GM12878 (cell line): ENCODE results near the gene MLKL. TPM values are rescaled to one million over a fixed set of nuclear protein-coding genes. Genes with fewer than 3 reads are reported as not detected.

Source experiments
- ATAC-seq: fragments of 200-7000 bp; cut with Tn5 transposase; 3 replicates; pipeline ENCODE4 v1.9.1; 2020; ENCODE audit warnings: mild to moderate bottlenecking, moderate library complexity
- BruUV-seq: library from RNA; stranded (reverse); fragments of 400-500 nt; replicated peaks from 2 replicates; lab custom pipeline; 2021; lab: Mats Ljungman, UMichigan
- CTCF ChIA-PET: fragments of 300-600 bp; sonication (Branson Sonifier 250); formaldehyde crosslinking; extraction: SDS; loops from one replicate; lab custom pipeline; 2021; ENCODE audit warnings: inconsistent platforms; lab: Yijun Ruan, JAX
- POLR2A ChIA-PET: fragments of 350-600 bp; formaldehyde crosslinking; extraction: SDS; loops from one replicate; lab custom pipeline; 2021; ENCODE audit warnings: inconsistent platforms; lab: Charles Lee
- RAD21 ChIA-PET: fragments of 300-600 bp; sonication (Branson Sonifier 250); formaldehyde crosslinking; loops from one replicate; lab custom pipeline; 2023; ENCODE audit warnings: antibody characterized with exemption; ENCODE audit not compliant: unreplicated experiment; lab: Charles Lee
- SMC1A ChIA-PET: fragments of 300-600 bp; sonication (Branson Sonifier 250); formaldehyde crosslinking; loops from one replicate; lab custom pipeline; 2023; ENCODE audit not compliant: unreplicated experiment, uncharacterized antibody; lab: Charles Lee
- DNase-seq: peaks from one replicate; pipeline ENCODE4 v3.0.0-alpha.2; 2011; ENCODE audit warnings: low read depth, low spot score
- FAIRE-seq: peaks from 3 replicates; lab custom pipeline; 2011; peaks lifted over from hg19 to GRCh38; lab: Jason Lieb, UNC
- H2AFZ ChIP-seq: 2 replicates; pipeline ENCODE4 v1.6.0; 2011; ENCODE audit warnings: low read depth, low read length, control low read depth; ENCODE audit not compliant: control insufficient read depth
- H3K27ac ChIP-seq: 2 replicates; pipeline ENCODE4 v1.5.1; 2011; ENCODE audit warnings: control low read depth; ENCODE audit not compliant: control insufficient read depth, insufficient read depth
- H3K27me3 ChIP-seq, 2 experiments: replicated peaks in 1 of 2; 2 replicates each; pipeline versions ENCODE4 v1.6.0 to v1.6.1; 2011; ENCODE audit warnings: low read length in 1 of 2; ENCODE audit not compliant: control insufficient read depth in 2 of 2, insufficient read depth in 2 of 2
- H3K36me3 ChIP-seq, 2 experiments: 2 replicates each; pipeline ENCODE4 v1.5.1; 2011; ENCODE audit warnings: low read length in 1 of 2; ENCODE audit not compliant: control insufficient read depth in 2 of 2, insufficient read depth in 2 of 2
- H3K4me1 ChIP-seq: 2 replicates; pipeline ENCODE4 v1.6.1; 2011; ENCODE audit warnings: mild to moderate bottlenecking, low read length, moderate library complexity, mixed read lengths; ENCODE audit not compliant: control insufficient read depth, insufficient read depth
- H3K4me2 ChIP-seq: 2 replicates; pipeline ENCODE4 v1.6.0; 2011; ENCODE audit warnings: control low read depth; ENCODE audit not compliant: control insufficient read depth, insufficient read depth
- H3K4me3 ChIP-seq: fragments of 200-600 bp; sonication (generic); 2 replicates; pipeline ENCODE4 v1.5.1; 2016
- H3K79me2 ChIP-seq: 2 replicates; pipeline ENCODE4 v1.6.0; 2011; ENCODE audit warnings: low read length; ENCODE audit not compliant: control insufficient read depth, insufficient read depth
- H3K9ac ChIP-seq: 2 replicates; pipeline ENCODE4 v1.8.0; 2011; ENCODE audit warnings: low read length, control low read depth, mixed read lengths; ENCODE audit not compliant: control insufficient read depth, insufficient read depth
- H3K9me3 ChIP-seq: replicated peaks from 3 replicates; pipeline ENCODE4 v1.5.1; 2011; ENCODE audit warnings: mild to moderate bottlenecking, low read length; ENCODE audit not compliant: control insufficient read depth, insufficient read depth
- H4K20me1 ChIP-seq: 2 replicates; pipeline ENCODE4 v1.6.0; 2011; ENCODE audit not compliant: control insufficient read depth, insufficient read depth
- ATF2 ChIP-seq: IDR thresholded peaks from 2 replicates; pipeline ENCODE4 v1.6.1; 2012; ENCODE audit warnings: low read length, inconsistent platforms
- CBX5 ChIP-seq: sonication (generic); IDR thresholded peaks from 2 replicates; pipeline ENCODE4 v1.6.1; 2016; ENCODE audit warnings: low read depth, moderate library complexity, mild to moderate bottlenecking, inconsistent platforms
- CEBPB ChIP-seq, 2 experiments: fragments of 150-350 bp in 1 of 2; IDR thresholded peaks; 2 replicates each; pipeline ENCODE4 v1.6.1; 2012 to 2014; ENCODE audit warnings: low read depth in 2 of 2, low read length in 2 of 2, borderline replicate concordance in 1 of 2, inconsistent platforms in 1 of 2
- EZH2 ChIP-seq: IDR thresholded peaks from 2 replicates; pipeline ENCODE4 v1.6.1; 2012; ENCODE audit warnings: low read depth, mild to moderate bottlenecking, control low read depth, inconsistent platforms, low read length, borderline replicate concordance; ENCODE audit not compliant: control insufficient read depth
- RB1 ChIP-seq: fragments of 450-650 bp; formaldehyde crosslinking; IDR thresholded peaks from 2 replicates; pipeline ENCODE4 v1.6.1; 2017; ENCODE audit warnings: mild to moderate bottlenecking, borderline replicate concordance
- REST ChIP-seq: IDR thresholded peaks from 2 replicates; pipeline ENCODE4 v1.6.1; 2012; ENCODE audit warnings: mild to moderate bottlenecking, low read depth, low read length
- TCF7 ChIP-seq: IDR thresholded peaks from 2 replicates; pipeline ENCODE4 v1.6.1; 2014; ENCODE audit warnings: antibody characterized with exemption, borderline replicate concordance
- WGBS: methylation state at CpG from one replicate; pipeline ENCODE4 v1.1.6; 2016; ENCODE audit warnings: low lambda C conversion rate; ENCODE audit not compliant: insufficient replicate concordance, insufficient coverage; ENCODE audit errors: missing lambda C conversion rate; 5-methylcytosine and 5-hydroxymethylcytosine counted together
- in situ Hi-C: fragments of 300-500 bp; cut with MboI; formaldehyde crosslinking; loops from 9 replicates; pipeline ENCODE4 v1.14.3; 2018; ENCODE audit warnings: mixed read lengths
- intact Hi-C: fragments of 100-400 bp; cut with micrococcal nuclease; formaldehyde crosslinking; loops from one replicate; pipeline ENCODE4 v1.14.2; 2022; ENCODE audit not compliant: unreplicated experiment
- polyA plus RNA-seq, 11 experiments: library from polyadenylated mRNA; depleted of rRNA in 4 of 11; unstranded in 6 of 11; stranded (reverse) in 5 of 11; fragments of >200 nt; fragmentation: Nextera tagmentation in 4 of 11; fragmentation: Illumina TruSeq in 1 of 11; extraction: Ambion mirVana in 4 of 11; extraction: Trizol in 1 of 11; gene quantifications; 1 replicate in 1 of 11; 2 replicates in 10 of 11; pipeline versions ENCODE4 v1.2.1 to v1.2.3, GENCODE V29; 2011 to 2016; ENCODE audit warnings: inconsistent platforms in 2 of 11, missing spikeins in 2 of 11, low read depth in 1 of 11
- total RNA-seq, 4 experiments: library from RNA; depleted of rRNA in 3 of 4; stranded (reverse); fragments of >200 nt in 3 of 4; fragmentation: Illumina TruSeq in 1 of 4; extraction: Trizol in 1 of 4; gene quantifications; 2 replicates each; pipeline versions ENCODE4 v1.2.1 to v1.2.3, GENCODE V29; 2013 to 2021
- TF ChIP-seq, protein P1 (sequence below): fragments of 450-650 bp; formaldehyde crosslinking; IDR thresholded peaks from 2 replicates; pipeline ENCODE4 v1.5.0; 2022; ENCODE audit warnings: mild to moderate bottlenecking, missing genetic modification characterization

The MLKL gene
- total and polyA plus RNA-seq, 10 of the 15 experiments (the other 5 are each of a cell fraction or from before 2014, with no cell fraction given) = 3.8 to 14.5 (median 11.2) TPM

GRCh38 chr16:74622005-74622404, 78.7 kb downstream of the MLKL start:
- in situ Hi-C loops = loop anchor here (10.0 kb wide), 1 partner anchor 307 kb away; no protein-coding TSS in a partner anchor
- TF ChIP-seq EZH2 (no peak), CBX5 (no peak), REST (no peak), ATF2 (no peak), CEBPB (IDR thresholded peaks at IDR 0.05; ENCODE audit: borderline replicate concordance in 1 of 2, low read depth in 2 of 2, low read length in 2 of 2) (no peak), RB1 (no peak), TCF7 (no peak)
- TF ChIP-seq, protein P1, sequence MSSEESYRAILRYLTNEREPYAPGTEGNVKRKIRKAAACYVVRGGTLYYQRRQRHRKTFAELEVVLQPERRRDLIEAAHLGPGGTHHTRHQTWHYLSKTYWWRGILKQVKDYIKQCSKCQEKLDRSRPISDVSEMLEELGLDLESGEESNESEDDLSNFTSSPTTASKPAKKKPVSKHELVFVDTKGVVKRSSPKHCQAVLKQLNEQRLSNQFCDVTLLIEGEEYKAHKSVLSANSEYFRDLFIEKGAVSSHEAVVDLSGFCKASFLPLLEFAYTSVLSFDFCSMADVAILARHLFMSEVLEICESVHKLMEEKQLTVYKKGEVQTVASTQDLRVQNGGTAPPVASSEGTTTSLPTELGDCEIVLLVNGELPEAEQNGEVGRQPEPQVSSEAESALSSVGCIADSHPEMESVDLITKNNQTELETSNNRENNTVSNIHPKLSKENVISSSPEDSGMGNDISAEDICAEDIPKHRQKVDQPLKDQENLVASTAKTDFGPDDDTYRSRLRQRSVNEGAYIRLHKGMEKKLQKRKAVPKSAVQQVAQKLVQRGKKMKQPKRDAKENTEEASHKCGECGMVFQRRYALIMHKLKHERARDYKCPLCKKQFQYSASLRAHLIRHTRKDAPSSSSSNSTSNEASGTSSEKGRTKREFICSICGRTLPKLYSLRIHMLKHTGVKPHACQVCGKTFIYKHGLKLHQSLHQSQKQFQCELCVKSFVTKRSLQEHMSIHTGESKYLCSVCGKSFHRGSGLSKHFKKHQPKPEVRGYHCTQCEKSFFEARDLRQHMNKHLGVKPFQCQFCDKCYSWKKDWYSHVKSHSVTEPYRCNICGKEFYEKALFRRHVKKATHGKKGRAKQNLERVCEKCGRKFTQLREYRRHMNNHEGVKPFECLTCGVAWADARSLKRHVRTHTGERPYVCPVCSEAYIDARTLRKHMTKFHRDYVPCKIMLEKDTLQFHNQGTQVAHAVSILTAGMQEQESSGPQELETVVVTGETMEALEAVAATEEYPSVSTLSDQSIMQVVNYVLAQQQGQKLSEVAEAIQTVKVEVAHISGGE (CRISPR knock-in tag) = no peak
- TF ChIP-seq, all 136 proteins: peak for 0
- Histone ChIP-seq H2AFZ (no peak overlapping the region), H3K9me3 (no peaks in the 10 kb centered on the region), H3K27ac (no peak overlapping the region), H3K79me2 (no peaks in the 10 kb centered on the region), H4K20me1 (no peaks in the 10 kb centered on the region; the same call in 1 of the 2 replicates), H3K4me1 (0 out of 2 replicates have a peak, but pooled peaks cover 2% of the 10 kb centered on the region), H3K9ac (no peak overlapping the region), H3K4me3 (no peak overlapping the region), H3K27me3 (no peaks in the 10 kb centered on the region), H3K4me2 (no peak overlapping the region), H3K36me3 (peaks cover 20 to 21% of the 10 kb centered on the region in 2 experiments)
- ATAC-seq = no peak
- no TSS peak for BruUV-seq
- ChIA-PET SMC1A (interaction anchor here (0.9 to 1.5 kb wide), 3 partner anchors 15 to 184 kb away, joined by 3 to 4 read pairs (median 4); partner anchors contain the start of gene GLG1), POLR2A (interaction anchor here (0.7 kb wide), 1 partner anchor 76 kb away, joined by 3 read pairs; no protein-coding TSS in a partner anchor), CTCF (interaction anchor here (0.5 to 1.7 kb wide), 13 partner anchors 10 to 312 kb away, joined by 3 to 11 read pairs (median 4); partner anchors contain the start of gene GLG1), RAD21 (interaction anchor here (0.8 kb wide), 1 partner anchor 312 kb away, joined by 3 read pairs; no protein-coding TSS in a partner anchor)
- intact Hi-C loops = loop anchor here (2.0 kb wide), 2 partner anchors 127 to 313 kb away; no protein-coding TSS in a partner anchor
- no peak for FAIRE-seq
- DNase-seq = no peak
- 94% methylated on average over 4 of the region's 4 CpGs for WGBS
